GM19397 (cell line): ENCODE data around the gene TRANK1.
"Not testable (repeated sequence)": the region's sequence is repeated elsewhere in the genome, so short reads cannot be mapped to it uniquely, and the experiment has no call there.

ENCODE experiments used
- ATAC-seq: cut with Tn5 transposase; IDR thresholded peaks from one replicate; pipeline ENCODE4 v1.9.1; 2021; ENCODE audit warnings: mild to moderate bottlenecking, moderate library complexity; ENCODE audit not compliant: unreplicated experiment

Gene TRANK1

GRCh38 chr3:36894914-36895313, 49.9 kb downstream of the TRANK1 start:
- ATAC-seq = no peak

GRCh38 chr3:36893826-36894225, 51.0 kb downstream of the TRANK1 start:
- no peak for ATAC-seq

GRCh38 chr3:36893137-36893557, 51.7 kb downstream of the TRANK1 start:
- peak; percentile 38 for ATAC-seq

GRCh38 chr3:36892457-36893136, 52.3 kb downstream of the TRANK1 start:
- no peak for ATAC-seq

- ATAC-seq = peak; percentile 73
Measured at GRCh38 chr3:36891701-36892160, 53.1 kb downstream of the TRANK1 start.

GRCh38 chr3:36891097-36891496, 53.8 kb downstream of the TRANK1 start:
- not testable (repeated sequence) for ATAC-seq

GRCh38 chr3:36890261-36890660, 54.6 kb downstream of the TRANK1 start:
- no peak for ATAC-seq

- no peak for ATAC-seq
Measured at GRCh38 chr3:36881735-36882134, 63.1 kb downstream of the TRANK1 start.

GRCh38 chr3:36879842-36880241, 65.0 kb downstream of the TRANK1 start:
- ATAC-seq = not testable (repeated sequence)

- ATAC-seq = no peak
Measured at GRCh38 chr3:36877930-36878685, 66.7 kb downstream of the TRANK1 start.

- ATAC-seq = peak; percentile 98
Measured at GRCh38 chr3:36876181-36876936, 68.5 kb downstream of the TRANK1 start.

- ATAC-seq = no peak
Measured at GRCh38 chr3:36875397-36875796, 69.5 kb downstream of the TRANK1 start.

GRCh38 chr3:36874424-36874823, 70.4 kb downstream of the TRANK1 start:
- no peak for ATAC-seq

- no peak for ATAC-seq
Measured at GRCh38 chr3:36871379-36872126, 73.3 kb downstream of the TRANK1 start.

- peak; percentile 88 for ATAC-seq
Measured at GRCh38 chr3:36868614-36869436, 76.0 kb downstream of the TRANK1 start.

- no peak for ATAC-seq
Measured at GRCh38 chr3:36867810-36868209, 77.0 kb downstream of the TRANK1 start.

GRCh38 chr3:36866368-36866767, 78.5 kb downstream of the TRANK1 start:
- no peak for ATAC-seq

- ATAC-seq = no peak
Measured at GRCh38 chr3:36864180-36865053, 80.4 kb downstream of the TRANK1 start.
